ENCODE measurements around the gene SSH2. TPM values are rescaled to one million over a fixed set of nuclear protein-coding genes. Genes with fewer than 3 reads are reported as not detected.
"Not testable (repeated sequence)": the region's sequence is repeated elsewhere in the genome, so short reads cannot be mapped to it uniquely, and the experiment has no call there.

SSH2 gene
- total RNA-seq, 5 donors from 2014 or later (not counting 1 experiment from before 2014, with no cell fraction given), result 76.2 to 115 (median 82.7) TPM

- peaks cover 3% of the 10 kb centered on the region for H3K36me3 Mint-ChIP-seq
- Histone ChIP-seq H3K27ac (ENCODE audit: low read length) (no peak overlapping the region), H3K4me3 (ENCODE audit: control insufficient read depth in 1 of 2, extremely low read depth in 1 of 2, low read length in 1 of 2) (no peak overlapping the region), H3K36me3 (ENCODE audit: control insufficient read depth in 2 of 2, extremely low read depth in 1 of 2, insufficient read depth in 1 of 2, low read length in 1 of 2) (no peaks in the 10 kb centered on the region), H3K4me1 (ENCODE audit: control insufficient read depth in 1 of 2, extremely low read depth in 1 of 2, insufficient read depth in 2 of 2, low read length in 2 of 2) (no peaks in the 10 kb centered on the region), H3K27me3 (replicated peaks in 1 of 2; ENCODE audit: control insufficient read depth in 2 of 2, extremely low read depth in 1 of 2, insufficient read depth in 2 of 2, low read length in 1 of 2) (no peaks in the 10 kb centered on the region), H3K9me3 (no peaks in the 10 kb centered on the region)
- ChIA-PET POLR2A (no interaction called here), CTCF (interaction anchor here in 1 of 2 donors (0.6 kb wide), 1 partner anchor 346 kb away, joined by 3 read pairs; no protein-coding TSS in a partner anchor)
- ATAC-seq (replicated peaks in 1 of 4) (no peak), DNase-seq (no peak)
- H3K27me3 Mint-ChIP-seq, result no peaks in the 10 kb centered on the region
- H3K4me1 Mint-ChIP-seq, result no peaks in the 10 kb centered on the region
- WGBS (ENCODE audit: insufficient coverage), result no CpG with 5 or more reads among the region's 2 CpGs
- H3K9me3 Mint-ChIP-seq, result peaks cover 0 to 4% (median 2%) of the 10 kb centered on the region in 3 donors
- H3K27ac Mint-ChIP-seq, result no peak overlapping the region
- no peak overlapping the region for H3K4me3 Mint-ChIP-seq
Observed at GRCh38 chr17:29962656-29963055, 32.6 kb upstream of the SSH2 start.

GRCh38 chr17:29959658-29960337, 29.8 kb upstream of the SSH2 start:
- no peak overlapping the region for H3K4me3 Mint-ChIP-seq

GRCh38 chr17:29958947-29959657, 29.1 kb upstream of the SSH2 start:
- no peak overlapping the region for H3K27ac Mint-ChIP-seq
- Histone ChIP-seq H3K4me1 (ENCODE audit: control insufficient read depth in 1 of 2, extremely low read depth in 1 of 2, insufficient read depth in 2 of 2, low read length in 2 of 2) (no peaks in the 10 kb centered on the region), H3K4me3 (ENCODE audit: control insufficient read depth in 1 of 2, extremely low read depth in 1 of 2, low read length in 1 of 2) (no peak overlapping the region), H3K9me3 (no peaks in the 10 kb centered on the region), H3K36me3 (ENCODE audit: control insufficient read depth in 2 of 2, extremely low read depth in 1 of 2, insufficient read depth in 1 of 2, low read length in 1 of 2) (no peaks in the 10 kb centered on the region), H3K27ac (ENCODE audit: low read length) (no peak overlapping the region), H3K27me3 (replicated peaks in 1 of 2; ENCODE audit: control insufficient read depth in 2 of 2, extremely low read depth in 1 of 2, insufficient read depth in 2 of 2, low read length in 1 of 2) (no peaks in the 10 kb centered on the region)
- WGBS (ENCODE audit: insufficient coverage), result 93% methylated on average over 3 of the region's 4 CpGs
- H3K36me3 Mint-ChIP-seq, result peaks cover 3% of the 10 kb centered on the region
- POLR2A ChIA-PET, result no interaction called here
- H3K4me3 Mint-ChIP-seq, result no peak overlapping the region
- no peaks in the 10 kb centered on the region for H3K4me1 Mint-ChIP-seq
- no peaks in the 10 kb centered on the region for H3K27me3 Mint-ChIP-seq
- DNase-seq, result no peak
- peaks cover 0 to 4% (median 2%) of the 10 kb centered on the region in 3 donors for H3K9me3 Mint-ChIP-seq
- ATAC-seq (replicated peaks in 1 of 4), result no peak
- CTCF ChIA-PET, result no interaction called here

More at GRCh38 chr17:29959658-29960337, 29.8 kb upstream of the SSH2 start:
- WGBS (ENCODE audit: insufficient coverage), result no CpG with 5 or more reads among the region's 4 CpGs
- H3K4me3 ChIP-seq (ENCODE audit: control insufficient read depth in 1 of 2, extremely low read depth in 1 of 2, low read length in 1 of 2), result no peak overlapping the region
- H3K9me3 ChIP-seq, result no peaks in the 10 kb centered on the region
- no peaks in the 10 kb centered on the region for H3K4me1 ChIP-seq (ENCODE audit: control insufficient read depth in 1 of 2, extremely low read depth in 1 of 2, insufficient read depth in 2 of 2, low read length in 2 of 2)
- DNase-seq, result no peak
- ATAC-seq (replicated peaks in 1 of 4), result no peak
- POLR2A ChIA-PET, result no interaction called here
- no peak overlapping the region for H3K27ac ChIP-seq (ENCODE audit: low read length)
- peaks cover 3% of the 10 kb centered on the region for H3K36me3 Mint-ChIP-seq
- no peaks in the 10 kb centered on the region for H3K27me3 Mint-ChIP-seq
- peaks cover 0 to 4% (median 2%) of the 10 kb centered on the region in 3 donors for H3K9me3 Mint-ChIP-seq
- H3K4me1 Mint-ChIP-seq, result no peaks in the 10 kb centered on the region
- H3K36me3 ChIP-seq (ENCODE audit: control insufficient read depth in 2 of 2, extremely low read depth in 1 of 2, insufficient read depth in 1 of 2, low read length in 1 of 2), result no peaks in the 10 kb centered on the region
- no peak overlapping the region for H3K27ac Mint-ChIP-seq
- no peaks in the 10 kb centered on the region for H3K27me3 ChIP-seq (replicated peaks in 1 of 2; ENCODE audit: control insufficient read depth in 2 of 2, extremely low read depth in 1 of 2, insufficient read depth in 2 of 2, low read length in 1 of 2)
- CTCF ChIA-PET, result no interaction called here

DNA sequence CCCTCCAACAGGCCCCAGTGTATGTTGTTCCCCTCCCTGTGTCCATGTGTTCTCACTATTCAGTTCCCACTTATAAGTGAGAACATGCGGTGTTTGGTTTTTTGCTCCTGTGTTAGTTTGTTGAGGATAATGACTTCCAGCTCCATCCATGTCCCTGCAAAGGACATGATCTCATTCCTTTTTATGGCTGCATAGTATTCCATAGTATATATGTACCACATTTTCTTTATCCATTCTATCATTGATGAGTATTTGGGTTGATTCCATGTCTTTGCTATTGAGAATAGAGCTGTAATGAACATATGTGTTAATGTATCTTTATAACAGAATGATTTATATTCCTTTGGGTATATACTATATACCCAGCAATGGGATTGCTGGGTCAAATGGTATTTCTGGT, 27.5 kb upstream of the SSH2 start:
- H3K4me3 ChIP-seq (ENCODE audit: control insufficient read depth in 1 of 2, extremely low read depth in 1 of 2, low read length in 1 of 2); H3K27ac Mint-ChIP-seq; H3K27me3 Mint-ChIP-seq; H3K36me3 ChIP-seq (ENCODE audit: control insufficient read depth in 2 of 2, extremely low read depth in 1 of 2, insufficient read depth in 1 of 2, low read length in 1 of 2); H3K4me1 Mint-ChIP-seq; H3K27ac ChIP-seq (ENCODE audit: low read length); DNase-seq; POLR2A ChIA-PET; H3K4me3 Mint-ChIP-seq; ATAC-seq (replicated peaks in 1 of 4); H3K27me3 ChIP-seq (replicated peaks in 1 of 2; ENCODE audit: control insufficient read depth in 2 of 2, extremely low read depth in 1 of 2, insufficient read depth in 2 of 2, low read length in 1 of 2); H3K36me3 Mint-ChIP-seq; H3K4me1 ChIP-seq (ENCODE audit: control insufficient read depth in 1 of 2, extremely low read depth in 1 of 2, insufficient read depth in 2 of 2, low read length in 2 of 2); CTCF ChIA-PET; H3K9me3 ChIP-seq: not testable (repeated sequence)
- no CpG with 5 or more reads among the region's 1 CpG for WGBS (ENCODE audit: insufficient coverage)
- H3K9me3 Mint-ChIP-seq, result peaks cover 2 to 10% (median 7%) of the 10 kb centered on the region in 3 donors

GRCh38 chr17:29956225-29956624, 26.2 kb upstream of the SSH2 start:
- no peaks in the 10 kb centered on the region for H3K4me1 Mint-ChIP-seq
- ChIA-PET CTCF (interaction anchor here (0.9 to 1.4 kb wide), 3 partner anchors 8 to 26 kb away, joined by 3 to 6 read pairs (median 3); partner anchors contain the start of gene SSH2 (in 2 of the 2)), POLR2A (interaction anchor here in 1 of 2 donors (0.6 kb wide), 1 partner anchor 405 kb away, joined by 6 read pairs; no protein-coding TSS in a partner anchor)
- Histone ChIP-seq H3K4me1 (ENCODE audit: control insufficient read depth in 1 of 2, extremely low read depth in 1 of 2, insufficient read depth in 2 of 2, low read length in 2 of 2) (no peaks in the 10 kb centered on the region), H3K9me3 (no peaks in the 10 kb centered on the region), H3K27me3 (replicated peaks in 1 of 2; ENCODE audit: control insufficient read depth in 2 of 2, extremely low read depth in 1 of 2, insufficient read depth in 2 of 2, low read length in 1 of 2) (no peaks in the 10 kb centered on the region), H3K36me3 (ENCODE audit: control insufficient read depth in 2 of 2, extremely low read depth in 1 of 2, insufficient read depth in 1 of 2, low read length in 1 of 2) (no peaks in the 10 kb centered on the region), H3K4me3 (ENCODE audit: control insufficient read depth in 1 of 2, extremely low read depth in 1 of 2, low read length in 1 of 2) (no peak overlapping the region), H3K27ac (ENCODE audit: low read length) (no peak overlapping the region)
- H3K27me3 Mint-ChIP-seq, result no peaks in the 10 kb centered on the region
- H3K27ac Mint-ChIP-seq, result no peak overlapping the region
- DNase-seq, result no peak
- peaks cover 4% of the 10 kb centered on the region for H3K36me3 Mint-ChIP-seq
- ATAC-seq (replicated peaks in 1 of 4), result no peak
- H3K4me3 Mint-ChIP-seq, result no peak overlapping the region
- H3K9me3 Mint-ChIP-seq, result peaks cover 2 to 10% (median 7%) of the 10 kb centered on the region in 3 donors

DNA sequence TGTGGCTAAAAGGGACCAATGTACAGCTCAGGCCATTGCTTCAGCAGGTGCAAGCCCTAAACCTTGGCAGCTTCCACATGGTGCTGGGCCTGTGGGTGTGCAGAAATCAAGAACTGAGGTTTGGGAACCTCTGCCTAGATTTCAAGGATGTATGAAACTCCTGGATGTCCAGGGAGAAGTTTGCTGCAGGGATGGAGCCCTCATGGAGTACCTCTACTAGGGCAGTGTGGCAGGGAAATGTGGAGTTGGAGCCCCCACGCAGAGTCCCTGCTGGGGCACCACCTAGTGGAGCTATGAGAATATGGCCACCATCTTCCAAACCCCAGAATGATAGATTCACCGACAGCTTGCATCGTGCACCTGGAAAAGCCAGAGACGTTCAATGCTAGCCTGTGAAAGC, 24.4 kb upstream of the SSH2 start:
- DNase-seq, result no peak
- H3K4me3 Mint-ChIP-seq, result no peak overlapping the region
- ChIA-PET CTCF (no interaction called here), POLR2A (interaction anchor here in 1 of 2 donors (0.6 kb wide), 1 partner anchor 23 kb away, joined by 8 read pairs; no protein-coding TSS in a partner anchor)
- WGBS (ENCODE audit: insufficient coverage), result 88% methylated on average over 4 of the region's 4 CpGs
- H3K27me3 ChIP-seq (replicated peaks in 1 of 2; ENCODE audit: control insufficient read depth in 2 of 2, extremely low read depth in 1 of 2, insufficient read depth in 2 of 2, low read length in 1 of 2), result no peaks in the 10 kb centered on the region
- no peaks in the 10 kb centered on the region for H3K4me1 ChIP-seq (ENCODE audit: control insufficient read depth in 1 of 2, extremely low read depth in 1 of 2, insufficient read depth in 2 of 2, low read length in 2 of 2)
- peaks cover 4% of the 10 kb centered on the region for H3K36me3 Mint-ChIP-seq
- no peak for ATAC-seq (replicated peaks in 1 of 4)
- no peaks in the 10 kb centered on the region for H3K4me1 Mint-ChIP-seq
- no peaks in the 10 kb centered on the region for H3K9me3 ChIP-seq
- no peak overlapping the region for H3K27ac Mint-ChIP-seq
- no peaks in the 10 kb centered on the region for H3K27me3 Mint-ChIP-seq
- no peaks in the 10 kb centered on the region for H3K36me3 ChIP-seq (ENCODE audit: control insufficient read depth in 2 of 2, extremely low read depth in 1 of 2, insufficient read depth in 1 of 2, low read length in 1 of 2)
- H3K9me3 Mint-ChIP-seq, result peaks cover 2 to 10% (median 7%) of the 10 kb centered on the region in 3 donors
- no peak overlapping the region for H3K27ac ChIP-seq (ENCODE audit: low read length)
- H3K4me3 ChIP-seq (ENCODE audit: control insufficient read depth in 1 of 2, extremely low read depth in 1 of 2, low read length in 1 of 2), result no peak overlapping the region
